GM18499 (cell line): ENCODE data around the gene BPIFA2.

ENCODE experiments used
- ATAC-seq: cut with Tn5 transposase; IDR thresholded peaks from one replicate; pipeline ENCODE4 v1.9.1; 2021; ENCODE audit warnings: moderate number of reproducible peaks; ENCODE audit not compliant: insufficient read depth, unreplicated experiment

BPIFA2 gene

GRCh38 chr20:33191484-33191883 is 23.5 kb downstream of the BPIFA2 start:
- ATAC-seq = no peak

GRCh38 chr20:33191955-33192354 is 24.0 kb downstream of the BPIFA2 start:
- ATAC-seq = no peak

- ATAC-seq = no peak
Measured at GRCh38 chr20:33192912-33193501, 25.0 kb downstream of the BPIFA2 start.

DNA sequence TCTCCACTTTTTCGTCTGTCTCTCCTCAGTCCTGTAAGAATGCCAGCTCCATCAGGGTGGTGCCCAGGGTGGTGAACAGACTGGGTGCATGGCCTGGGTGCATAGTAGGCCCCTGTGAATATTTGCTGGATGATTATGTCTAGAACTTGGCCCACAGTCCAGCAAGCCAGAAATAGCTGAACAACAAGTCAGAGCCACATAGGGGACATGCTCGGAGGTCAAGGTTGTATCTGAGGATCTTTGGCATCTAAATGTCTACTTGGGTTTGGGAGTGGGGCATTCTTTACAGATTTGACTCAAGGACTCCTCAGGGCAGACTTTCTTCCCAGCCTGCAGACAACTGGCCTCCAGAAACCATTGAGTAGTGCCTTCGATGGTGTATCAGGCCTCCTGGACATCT is 31.1 kb downstream of the BPIFA2 start:
- no peak for ATAC-seq

- ATAC-seq = no peak
Measured at GRCh38 chr20:33202451-33202850, 34.5 kb downstream of the BPIFA2 start.

DNA sequence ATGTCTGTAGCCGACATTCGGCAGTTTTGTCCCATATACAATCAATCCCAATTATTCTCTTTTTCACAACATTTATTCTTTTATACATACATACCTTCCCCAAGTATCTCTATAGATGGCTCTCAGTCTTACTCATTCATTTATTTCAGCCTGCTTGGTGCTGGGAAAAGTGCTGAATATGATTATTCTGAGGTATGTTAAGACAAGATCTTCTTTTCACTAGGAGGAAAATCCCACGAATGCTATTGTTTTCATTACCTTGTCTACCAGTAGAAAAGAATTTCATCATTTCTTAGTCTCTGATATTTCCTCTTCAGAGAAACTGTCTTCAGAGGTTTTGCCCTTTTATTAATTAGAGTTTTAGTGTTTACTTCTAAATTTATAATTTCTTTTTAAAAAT is 35.5 kb downstream of the BPIFA2 start:
- ATAC-seq = no peak

GRCh38 chr20:33209789-33210188 is 41.8 kb downstream of the BPIFA2 start:
- ATAC-seq = no peak

DNA sequence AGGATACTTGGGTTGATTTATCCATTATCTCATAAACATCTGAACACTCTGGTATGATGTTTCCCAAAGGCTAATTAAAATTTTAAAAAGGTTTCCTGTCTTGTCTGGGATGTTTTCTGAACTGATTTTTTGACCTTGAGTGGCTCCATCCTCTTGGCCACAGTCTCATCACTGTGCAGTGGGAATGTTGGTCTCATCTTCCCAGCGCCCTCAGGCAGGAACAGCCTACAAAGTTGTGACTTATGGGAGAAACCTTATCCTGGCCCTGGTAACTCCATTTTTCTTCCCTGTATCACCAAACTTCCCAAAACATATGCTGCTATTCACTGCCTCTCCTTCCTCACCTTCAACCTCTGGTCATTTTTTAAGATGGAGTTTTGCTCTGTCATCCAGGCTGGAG is 42.4 kb downstream of the BPIFA2 start:
- no peak for ATAC-seq

DNA sequence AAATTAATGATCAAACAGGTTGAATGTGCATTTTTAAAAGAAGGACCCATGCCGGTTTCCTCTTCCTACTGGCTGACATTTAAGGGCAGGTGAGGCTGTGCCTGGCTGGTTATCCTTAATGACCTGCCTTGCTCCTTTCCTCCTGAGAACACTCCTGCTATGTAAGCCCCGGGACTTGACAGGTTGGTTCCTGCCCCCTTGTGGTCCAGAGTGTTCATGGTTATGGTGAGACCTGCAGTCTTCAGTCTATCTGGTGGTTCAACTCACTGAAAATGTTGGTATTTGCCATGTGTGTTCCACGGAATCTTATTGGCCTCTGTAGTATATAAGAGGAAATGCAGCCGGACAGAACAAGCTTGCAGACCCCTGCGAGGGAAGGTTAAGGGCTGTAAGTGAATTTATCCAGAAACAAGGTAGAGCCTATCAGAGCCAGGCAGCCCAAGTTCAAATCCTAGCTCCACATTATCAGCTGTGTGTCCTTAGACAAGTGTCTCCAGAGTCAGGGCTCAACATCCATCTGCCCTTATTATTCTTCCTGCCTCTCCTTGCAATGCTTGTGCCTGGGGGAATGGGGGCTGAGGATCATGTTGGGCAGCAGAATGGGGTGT is 44.0 kb downstream of the BPIFA2 start:
- ATAC-seq = no peak

GRCh38 chr20:33217052-33217451 is 49.1 kb downstream of the BPIFA2 start, which contains the start of gene BPIFA3:
Gene BPIFA3, plus strand, starts transcription at chr20:33217352. Its CDS starts 185 bp downstream, at chr20:33217537.
- ATAC-seq = no peak

DNA sequence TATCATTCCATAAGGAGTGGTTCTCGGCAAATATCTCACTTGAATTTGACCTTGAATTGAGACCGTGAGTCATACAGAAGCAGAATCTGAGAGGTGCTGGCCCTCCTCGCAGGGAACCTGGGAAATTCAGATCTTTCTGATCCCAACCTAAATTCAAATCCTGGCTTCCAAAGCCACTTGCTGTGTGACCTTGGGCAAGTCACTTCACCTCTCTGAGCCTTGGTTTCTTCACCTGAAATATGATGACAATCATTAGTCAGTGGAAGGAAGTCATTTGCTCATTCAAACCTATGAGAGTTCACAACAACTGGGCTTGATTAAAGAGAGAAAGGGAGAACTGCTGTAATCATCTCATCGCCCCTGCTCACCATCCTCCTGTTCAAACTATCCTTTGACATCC is 56.4 kb downstream of the BPIFA2 start:
- ATAC-seq = no peak

GRCh38 chr20:33229843-33230242 is 61.9 kb downstream of the BPIFA2 start:
- ATAC-seq = no peak
